Hematopoietic multipotent progenitor cell treated with erythropoietin and hydrocortisone succinate and interleukin-3 and kit ligand, for 6 days (in vitro differentiated cells): ENCODE results near the gene STK32B.

Source experiments
- DNase-seq: peaks from one replicate; pipeline ENCODE4 v3.0.0-alpha.2; 2015

Gene STK32B

DNA sequence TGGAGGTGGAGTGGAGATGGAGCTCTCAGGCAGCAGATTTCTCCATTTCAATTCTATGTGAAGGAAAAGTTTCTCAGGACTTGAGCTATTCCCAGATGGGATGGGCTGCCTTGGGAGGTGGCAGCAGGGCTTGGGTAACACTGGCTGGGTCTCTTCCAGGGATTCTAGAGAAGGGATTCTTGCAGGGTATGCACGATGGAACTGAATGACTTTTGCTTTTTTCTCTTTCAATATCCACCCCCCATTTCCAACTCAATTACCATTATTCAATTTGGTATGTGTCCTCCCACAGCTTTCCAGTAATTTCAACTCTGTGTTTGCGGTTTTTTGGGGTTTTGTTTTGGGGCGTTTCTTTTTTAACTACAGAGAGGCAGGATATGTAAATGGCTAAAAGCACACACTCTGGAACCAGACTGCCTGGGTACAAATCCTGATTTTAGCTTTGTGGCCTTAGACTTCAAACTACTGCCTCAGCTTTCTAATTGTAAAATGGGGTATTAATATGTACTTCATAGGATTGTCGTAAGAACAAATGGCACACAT is 428.3 kb downstream of the STK32B start:
- no peak for DNase-seq

DNA sequence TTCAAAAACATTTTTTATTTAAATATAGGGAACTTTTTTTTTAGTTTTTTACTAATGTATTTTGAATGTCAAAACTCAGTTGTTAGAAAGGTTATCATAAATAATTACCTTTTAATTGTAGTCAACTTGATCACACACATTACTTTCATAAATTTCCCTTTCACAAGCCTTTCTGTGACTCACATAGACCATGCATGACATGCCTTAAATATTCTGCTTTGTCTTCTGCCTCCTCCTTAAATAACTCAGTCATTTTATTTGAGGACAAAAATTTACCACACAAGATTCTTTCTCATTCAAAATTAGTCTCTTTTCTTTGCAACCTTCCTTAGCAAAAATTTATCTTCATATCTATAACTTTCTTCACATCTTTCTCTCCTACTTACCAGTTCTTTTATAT is 437.1 kb downstream of the STK32B start:
- DNase-seq: no peak

DNA sequence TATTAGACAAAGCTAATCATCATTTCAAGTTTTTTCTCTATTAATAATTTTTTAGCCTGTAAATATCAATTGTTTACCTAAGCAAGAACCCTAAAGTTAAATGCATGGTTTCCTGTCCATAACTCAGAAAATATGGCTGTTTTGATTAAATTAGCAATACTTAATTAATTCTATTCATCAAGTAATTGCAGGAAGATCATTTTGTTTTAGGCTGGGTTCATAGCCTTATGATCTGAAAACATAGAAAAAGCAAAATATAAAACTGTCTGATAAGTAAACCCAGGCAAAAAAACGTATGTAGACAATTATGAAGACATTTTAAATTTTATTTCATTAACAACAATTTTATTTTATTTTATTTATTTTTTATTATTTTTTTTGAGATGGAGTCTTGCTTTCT is 438.0 kb downstream of the STK32B start:
- no peak for DNase-seq

DNA sequence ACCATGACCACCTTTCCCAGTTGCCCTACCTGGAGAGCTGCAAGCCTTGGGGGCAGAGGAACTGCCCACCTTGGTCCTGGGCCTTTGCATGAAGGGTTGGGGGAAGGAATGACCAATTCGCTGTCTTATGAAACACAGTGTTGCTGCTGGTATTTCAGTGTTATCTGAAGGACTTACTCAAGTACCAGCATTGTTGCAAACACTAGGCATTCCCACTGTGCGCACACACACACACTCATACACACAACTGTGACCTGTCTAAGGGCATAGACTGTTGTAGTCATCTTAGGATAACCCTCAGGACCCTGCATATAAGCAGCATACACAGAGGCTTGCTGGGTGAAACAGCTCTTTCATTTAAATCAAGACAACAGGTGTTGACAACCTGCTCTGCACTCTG is 446.2 kb downstream of the STK32B start:
- no peak for DNase-seq

DNA sequence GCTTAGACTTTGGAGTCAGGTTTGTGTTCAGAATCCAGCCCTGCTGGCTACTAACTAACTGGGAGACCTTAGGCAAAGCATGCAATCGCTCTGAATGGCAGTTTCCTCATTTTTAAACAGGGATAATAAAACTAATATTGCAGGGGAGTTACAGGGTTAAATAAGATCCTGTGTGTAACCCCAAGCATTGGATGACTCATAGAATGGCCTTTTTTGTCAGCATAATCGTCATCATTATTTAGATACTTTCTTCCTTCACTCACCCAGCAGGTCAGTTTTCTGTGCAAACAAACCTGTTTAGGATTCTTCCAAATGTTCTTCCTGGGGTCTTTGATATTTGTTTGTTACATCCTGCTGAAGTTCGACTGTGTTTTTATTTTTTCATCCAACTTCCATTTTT is 448.9 kb downstream of the STK32B start:
- DNase-seq: no peak

DNA sequence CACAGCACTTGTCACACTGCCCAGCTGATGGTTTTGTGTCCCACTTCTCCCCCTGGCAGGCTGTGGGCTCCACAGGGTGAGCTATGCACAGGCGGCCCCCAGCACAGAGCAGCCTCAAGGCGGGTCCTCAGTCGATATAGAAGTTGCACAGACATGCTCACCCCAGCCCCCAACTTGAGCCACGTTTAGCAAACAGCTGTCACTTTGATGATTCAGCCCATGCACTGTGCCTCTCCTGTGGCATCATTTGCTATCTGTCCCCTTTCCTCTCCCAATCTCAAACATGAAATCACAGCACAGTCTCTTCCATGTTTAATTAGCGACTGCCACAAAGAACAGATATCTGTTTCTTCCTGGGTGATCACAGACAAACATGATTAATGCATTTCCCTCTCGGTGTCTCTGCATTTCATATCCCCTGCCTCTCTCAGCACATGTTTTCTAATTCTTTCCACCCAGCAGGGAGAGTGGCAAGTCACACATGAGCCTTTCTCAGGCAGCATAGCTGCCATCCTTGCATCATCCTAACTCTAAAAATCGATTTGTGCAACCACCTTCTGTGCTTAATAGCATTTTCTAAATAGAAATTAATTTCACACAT is 452.2 kb downstream of the STK32B start:
- no peak for DNase-seq

DNA sequence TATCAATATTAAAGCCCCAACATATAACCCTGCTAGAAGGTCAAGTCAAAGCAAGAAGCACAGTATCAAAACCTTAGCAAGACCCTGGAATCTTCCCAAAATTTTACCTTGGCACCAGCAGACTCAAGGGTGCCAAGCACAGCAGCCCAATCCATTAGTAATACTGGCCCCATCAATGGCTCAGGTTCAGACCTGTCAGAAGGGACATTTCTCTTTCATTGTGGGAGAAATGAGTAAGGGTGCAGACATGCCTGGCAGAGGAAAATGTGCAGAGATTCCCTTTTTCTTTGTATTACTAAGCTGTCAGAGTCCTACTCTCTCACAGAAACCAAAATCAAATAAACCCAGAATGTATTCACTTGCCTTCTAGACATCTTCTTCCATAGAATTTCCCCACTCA is 453.2 kb downstream of the STK32B start:
- DNase-seq: no peak

DNA sequence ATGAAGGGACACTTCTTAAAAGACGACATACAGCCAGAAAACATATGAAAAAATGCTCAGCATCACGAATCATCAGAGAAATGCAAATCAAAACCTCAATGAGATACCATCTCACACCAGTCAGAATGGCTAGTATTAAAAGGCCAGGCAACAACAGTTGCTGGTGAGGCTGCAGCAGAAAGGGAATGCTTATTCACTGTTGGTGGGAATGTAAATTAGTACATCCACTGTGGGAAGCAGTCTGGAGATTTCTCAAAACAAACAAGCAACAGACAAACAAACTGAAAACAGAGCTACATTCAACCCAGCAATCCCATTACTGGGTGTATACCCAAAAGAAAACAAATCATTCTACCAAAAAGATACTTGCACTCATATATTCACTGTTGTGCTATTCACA is 459.2 kb downstream of the STK32B start:
- DNase-seq: no peak

DNA sequence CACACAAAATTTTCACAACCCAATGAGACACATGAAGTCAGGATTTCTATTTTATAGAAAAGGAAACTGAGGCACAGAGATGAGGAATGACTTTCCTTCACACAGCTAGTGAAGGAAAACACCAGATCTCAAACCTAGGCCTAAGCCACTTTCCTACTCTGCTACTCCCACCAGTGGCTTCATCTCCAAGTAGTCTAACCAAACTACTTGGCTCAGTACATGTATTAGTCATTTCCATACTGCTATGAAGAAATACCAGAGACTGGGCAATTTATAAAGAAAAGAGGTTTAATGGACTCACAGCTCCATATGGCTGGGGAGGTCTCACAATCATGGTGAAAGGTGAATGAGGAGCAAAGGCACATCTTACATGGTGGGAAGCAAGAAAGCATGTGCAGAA is 460.5 kb downstream of the STK32B start:
- no peak for DNase-seq

DNA sequence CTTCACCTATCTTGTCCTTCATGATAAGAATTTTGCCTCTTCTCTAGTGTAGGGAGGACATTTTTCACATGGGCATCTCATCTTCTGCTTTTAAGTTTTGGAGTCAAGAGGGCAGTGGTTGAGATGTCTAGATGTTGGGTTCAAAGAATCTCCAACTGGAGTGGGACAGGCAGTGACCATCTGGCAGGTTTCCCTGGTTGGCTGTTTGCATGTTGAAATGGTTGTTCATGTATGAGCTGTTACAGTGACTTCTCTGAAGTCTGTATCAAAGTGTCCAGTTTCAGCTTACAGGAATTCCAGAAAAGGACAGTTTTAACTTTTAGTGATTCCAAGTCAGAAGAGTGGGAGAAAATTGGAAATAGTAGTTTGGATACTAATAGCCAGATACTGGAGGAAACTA is 464.4 kb downstream of the STK32B start:
- no peak for DNase-seq

DNA sequence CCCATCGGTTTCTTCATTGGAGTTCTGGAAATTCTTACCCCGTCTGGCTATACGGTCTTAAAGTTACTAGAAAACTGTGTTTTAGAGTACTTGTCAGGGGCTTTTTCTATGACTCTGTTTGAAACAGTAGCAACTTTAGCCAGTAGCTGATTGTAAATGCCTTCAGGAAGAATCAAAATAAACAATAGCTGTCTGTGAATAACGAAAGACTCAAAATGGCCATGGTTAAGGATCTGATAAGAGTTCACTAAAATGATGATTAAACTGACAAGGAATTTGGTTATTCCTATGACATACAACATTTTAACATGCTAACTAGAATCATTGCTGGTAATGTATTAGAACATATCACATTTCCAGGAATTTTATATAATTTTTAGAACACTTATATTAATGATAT is 466.1 kb downstream of the STK32B start:
- DNase-seq: no peak

DNA sequence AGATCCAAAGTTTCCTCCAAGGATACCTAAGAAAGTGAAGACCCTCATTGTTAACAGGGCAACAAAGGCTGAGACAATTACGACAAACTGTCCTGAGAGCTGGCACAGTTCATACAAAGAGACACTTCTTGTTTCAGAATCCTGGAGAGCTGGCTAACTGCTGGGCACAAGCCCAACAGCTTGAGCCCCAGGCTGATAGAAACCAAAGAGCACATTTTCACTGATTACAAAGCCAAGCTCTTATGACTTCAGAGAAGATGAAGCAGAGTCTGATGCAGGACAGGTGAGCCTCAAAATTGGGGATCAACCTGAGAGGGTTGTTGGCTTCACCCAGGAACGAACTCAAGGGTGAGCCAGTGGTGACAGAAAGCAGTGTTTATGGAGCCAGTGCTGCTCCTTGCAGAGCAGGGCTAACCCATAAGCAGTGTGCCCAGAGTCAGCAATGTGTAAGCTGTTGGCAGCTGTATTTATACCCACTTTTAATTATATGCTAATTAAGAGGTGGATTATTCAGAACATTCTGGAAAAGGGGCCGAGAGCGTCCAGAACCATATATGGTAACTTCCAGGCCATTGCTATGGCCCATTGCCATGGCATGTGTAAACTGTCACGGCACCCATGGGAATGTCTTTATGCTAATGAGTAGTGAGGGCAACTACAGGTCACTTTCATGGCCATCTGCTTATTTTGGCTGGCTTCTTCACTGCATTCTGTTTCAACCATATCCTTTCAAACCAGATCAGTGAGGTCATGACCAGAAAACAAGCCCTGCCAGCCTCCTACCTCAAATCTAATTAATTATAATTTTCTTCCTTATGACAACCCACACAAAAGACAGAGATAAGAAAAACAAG is 473.4 kb downstream of the STK32B start:
- DNase-seq: no peak

DNA sequence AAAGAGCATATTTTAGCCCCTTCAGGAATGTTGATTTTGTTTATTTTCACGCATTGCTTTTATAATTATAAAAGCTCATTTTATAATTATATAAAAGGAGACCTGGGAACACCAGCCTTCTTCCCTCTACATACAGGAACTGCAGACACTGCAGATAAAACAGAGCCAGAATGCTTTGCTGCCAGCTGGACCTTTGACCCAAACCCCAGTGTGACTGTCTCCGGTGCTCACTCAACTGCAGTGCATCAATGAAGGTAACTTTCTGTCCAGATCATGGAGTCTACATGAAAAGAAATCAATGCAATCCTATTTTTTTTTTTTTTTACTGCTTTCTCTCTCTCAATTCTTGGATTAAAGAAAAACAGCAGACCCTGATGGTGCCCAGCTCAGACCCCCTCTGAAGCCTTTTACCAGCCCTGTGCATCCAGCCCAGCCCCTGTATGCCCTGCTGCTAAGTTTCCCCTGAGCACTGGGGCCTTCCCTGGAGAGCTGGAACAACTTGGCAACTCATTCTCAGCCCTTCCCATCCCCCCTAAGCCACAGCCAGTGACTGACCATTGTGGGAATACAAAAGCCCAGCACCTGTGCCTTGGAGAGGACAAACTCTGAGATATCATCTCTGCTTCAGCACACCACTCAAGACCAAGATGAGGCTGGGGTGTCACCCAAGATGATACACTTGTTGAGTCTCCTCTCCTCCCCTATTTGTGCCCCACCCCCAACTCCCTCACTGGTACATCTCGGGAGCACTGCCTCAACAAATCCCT is 475.0 kb downstream of the STK32B start:
- DNase-seq: no peak

DNA sequence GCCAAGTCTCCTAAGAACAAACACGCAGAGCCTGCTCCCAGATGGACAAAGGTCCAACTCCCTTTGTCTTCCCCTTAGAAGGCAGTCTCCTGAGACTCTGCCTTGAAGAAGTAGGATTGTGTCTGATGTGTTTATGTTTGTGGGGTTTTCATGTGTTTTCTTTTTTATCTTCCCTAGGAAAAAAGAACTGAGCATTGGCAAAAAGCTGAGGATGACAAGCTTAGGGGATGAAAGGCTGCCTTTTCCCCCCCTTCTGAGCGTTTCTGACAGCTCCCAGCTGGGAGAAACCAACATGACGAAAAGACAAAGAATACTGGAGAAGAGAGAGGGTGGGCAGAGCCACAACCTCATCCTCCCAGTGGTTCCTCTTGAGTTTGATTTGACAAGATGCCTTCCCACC is 475.9 kb downstream of the STK32B start:
- no peak for DNase-seq

DNA sequence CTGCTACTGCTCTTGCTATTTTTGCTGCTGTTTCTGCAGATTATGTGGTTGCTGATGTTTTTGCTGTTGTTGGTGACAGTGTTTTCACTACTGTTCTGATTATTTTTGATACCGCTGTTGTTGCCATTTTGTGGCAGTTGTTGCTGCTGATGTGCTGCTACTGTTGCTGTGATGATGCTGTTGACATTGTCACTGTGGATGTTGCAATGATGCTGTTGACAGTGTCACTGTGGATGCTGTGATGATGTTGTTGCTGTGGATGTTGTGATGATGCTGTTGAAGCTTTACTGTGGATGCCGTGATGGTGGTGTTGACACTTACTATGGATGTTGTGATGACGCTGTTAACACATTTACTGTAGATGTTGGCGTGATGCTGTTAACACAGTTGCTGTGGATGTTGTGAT is 476.8 kb downstream of the STK32B start:
- no peak for DNase-seq

DNA sequence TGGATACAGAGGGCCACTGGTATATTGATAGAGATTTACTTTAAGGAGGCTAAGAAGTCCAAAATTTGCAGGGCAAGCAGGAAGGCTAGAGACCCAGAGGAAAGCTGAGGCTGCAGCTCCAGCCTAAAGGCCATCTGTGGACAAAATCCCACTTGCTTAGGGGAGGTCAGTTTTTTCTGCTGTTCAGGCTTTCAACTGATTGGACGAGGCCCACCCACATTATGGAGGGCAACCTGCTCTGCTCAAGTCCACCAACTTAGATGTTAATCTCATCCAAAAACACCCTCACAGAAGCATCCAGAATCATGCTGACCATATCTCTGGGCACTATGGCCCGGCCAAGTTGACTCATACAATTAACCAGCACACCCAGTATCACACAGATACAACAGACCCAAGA is 480.8 kb downstream of the STK32B start:
- no peak for DNase-seq

DNA sequence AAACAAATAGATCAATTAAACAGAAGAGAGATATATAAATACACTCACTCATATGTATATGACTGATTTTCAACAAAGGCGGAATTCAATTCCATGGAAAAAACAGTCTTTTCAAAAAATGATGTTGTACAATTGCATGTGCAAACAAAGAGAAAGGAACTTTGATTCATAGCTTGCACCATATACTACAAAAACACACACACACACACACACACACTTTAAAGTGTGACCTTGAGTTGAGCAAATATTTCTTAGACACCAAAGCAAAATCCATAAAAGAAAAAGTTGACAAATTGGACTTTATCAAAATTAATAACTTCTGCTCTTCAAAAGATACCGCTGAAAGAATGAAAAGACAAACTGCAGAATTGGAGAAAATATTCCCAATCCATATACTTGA is 488.3 kb downstream of the STK32B start:
- no peak for DNase-seq

DNA sequence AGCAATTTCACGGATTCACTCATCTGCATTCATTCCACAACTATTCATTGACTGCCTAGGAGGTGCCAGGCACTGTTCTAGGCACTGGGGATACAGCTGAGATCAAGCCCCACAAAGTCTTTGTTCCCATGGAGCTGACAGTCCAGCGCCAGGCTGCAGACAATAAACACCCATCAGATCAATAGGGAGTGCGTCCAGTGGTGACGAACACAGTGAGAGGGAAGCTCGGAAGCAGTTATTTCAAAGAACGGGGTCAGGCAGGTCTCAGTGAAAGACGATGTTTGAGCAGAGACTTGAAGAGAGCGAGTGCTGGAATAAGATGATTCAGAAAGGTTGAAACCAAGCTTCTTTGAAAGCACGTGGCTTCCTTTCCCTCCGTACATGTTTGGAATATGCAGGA is 489.9 kb downstream of the STK32B start:
- DNase-seq: no peak

DNA sequence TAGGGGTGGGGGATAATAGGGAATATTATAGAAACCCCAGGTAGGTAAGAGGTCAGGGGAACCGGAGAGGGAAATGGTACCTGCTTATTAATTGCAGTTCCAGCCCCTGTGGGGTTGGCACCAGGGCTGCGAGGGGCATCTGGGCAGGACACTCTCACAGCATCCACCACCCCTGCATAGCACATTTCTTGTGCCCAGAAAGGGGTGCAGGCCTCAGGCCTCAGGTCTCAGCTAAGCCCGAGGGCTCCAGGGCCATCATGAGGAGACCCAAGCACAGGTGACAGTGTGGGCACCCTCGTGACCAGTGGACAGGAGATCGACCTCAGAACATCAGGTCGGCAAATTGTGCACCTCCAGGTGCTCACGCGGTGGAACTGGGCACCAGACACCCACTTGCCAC is 492.4 kb downstream of the STK32B start:
- DNase-seq: no peak

DNA sequence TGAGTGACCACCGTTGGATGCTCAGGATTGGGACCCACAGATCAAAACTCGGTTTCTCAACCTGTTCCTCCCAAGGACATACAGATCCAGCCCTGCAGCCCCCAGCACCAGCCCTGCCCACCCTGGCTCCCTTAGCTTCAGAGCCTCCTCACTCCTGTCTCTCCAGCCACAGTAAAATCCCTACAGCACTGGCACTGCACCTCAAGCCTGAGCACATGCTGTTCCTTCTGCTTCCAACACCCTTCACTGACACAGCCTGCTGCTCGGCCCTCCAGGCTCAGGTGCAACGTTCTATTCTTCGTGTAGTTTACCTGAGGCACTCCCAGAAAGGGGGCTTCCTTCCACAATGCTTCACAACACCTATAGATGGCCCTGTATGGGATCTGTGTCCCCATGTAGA is 493.5 kb downstream of the STK32B start:
- no peak for DNase-seq

DNA sequence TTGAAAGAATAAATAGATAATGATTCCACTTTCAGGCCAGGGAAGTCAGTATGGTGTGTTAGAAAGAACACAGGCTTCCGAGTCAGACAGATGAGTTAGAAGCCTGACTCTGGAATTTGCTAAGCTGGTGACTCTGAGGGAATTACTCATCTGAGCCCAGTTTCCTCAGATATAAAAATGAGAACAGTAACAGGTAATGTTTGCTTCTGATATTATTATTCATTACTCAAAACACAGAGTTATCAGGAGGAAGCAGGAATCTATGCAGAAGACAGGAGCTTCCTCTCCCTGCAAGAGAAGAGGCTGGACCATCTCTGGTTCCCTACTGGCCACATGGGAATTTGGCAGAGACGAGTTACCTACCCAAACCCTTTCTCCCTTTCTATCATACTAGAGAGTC is 494.0 kb downstream of the STK32B start:
- DNase-seq: no peak

DNA sequence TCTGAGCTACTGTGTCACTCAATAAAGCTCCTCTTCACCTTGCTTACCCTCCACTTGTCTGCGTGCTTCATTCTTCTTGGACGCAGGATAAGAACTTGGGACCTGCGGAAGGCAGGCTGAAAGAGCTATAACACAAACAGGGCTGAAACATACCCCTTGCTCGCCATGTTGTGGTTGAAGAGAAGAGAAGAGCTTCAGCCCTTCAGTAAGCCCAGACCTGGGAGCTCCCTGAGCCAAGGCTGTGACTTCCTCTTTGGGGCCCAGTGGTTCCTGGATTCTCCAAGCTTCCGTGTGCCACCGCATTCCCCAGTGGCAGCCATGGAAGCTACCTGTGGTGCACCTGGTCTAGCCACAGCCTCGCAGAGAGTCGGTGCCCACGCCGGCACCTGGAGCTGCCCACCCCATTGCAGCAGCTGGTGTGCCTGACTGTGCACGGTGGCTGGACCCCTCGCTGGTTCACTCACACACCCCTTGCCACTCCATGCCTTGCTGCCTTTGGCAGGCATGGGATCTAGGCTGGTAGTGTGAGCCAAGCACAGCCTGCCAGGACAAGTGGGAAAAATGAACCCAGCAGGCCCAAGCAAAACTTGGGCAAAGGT is 496.5 kb downstream of the STK32B start:
- DNase-seq: no peak
